SK-N-SH (cell line): ENCODE measurements around the gene SPTBN1.

Experiments used
- CHD2 ChIP-seq: fragments of 150-350 bp; IDR thresholded peaks from 2 replicates; pipeline ENCODE4 v1.6.1; 2018; ENCODE audit warnings: low read length; ENCODE audit not compliant: partially characterized antibody
- GABPA ChIP-seq: IDR thresholded peaks from 2 replicates; pipeline ENCODE4 v1.4.0; 2012; ENCODE audit warnings: low read depth, mild to moderate bottlenecking
- GATA2 ChIP-seq: sonication (generic); formaldehyde crosslinking; IDR thresholded peaks from 2 replicates; pipeline ENCODE4 v1.5.0; 2020; ENCODE audit warnings: mild to moderate bottlenecking, missing genetic modification reagents
- RAD21 ChIP-seq: IDR thresholded peaks from 2 replicates; pipeline ENCODE4 v1.6.1; 2012; ENCODE audit warnings: mild to moderate bottlenecking, low read length
- RFX5 ChIP-seq: IDR thresholded peaks from 2 replicates; pipeline ENCODE4 v1.6.1; 2012; ENCODE audit warnings: mild to moderate bottlenecking, improper control_type of control experiment, low read length
- TAF1 ChIP-seq: IDR thresholded peaks from 2 replicates; pipeline ENCODE4 v1.6.1; 2012; ENCODE audit warnings: low read depth, mild to moderate bottlenecking, low read length, moderate library complexity, borderline replicate concordance
- TEAD4 ChIP-seq: IDR thresholded peaks from 2 replicates; pipeline ENCODE4 v1.4.0; 2012; ENCODE audit warnings: mild to moderate bottlenecking, borderline replicate concordance; ENCODE audit not compliant: insufficient read depth
- TF ChIP-seq, protein P1 (sequence below): fragments of 200-600 bp; sonication (generic); IDR thresholded peaks from 2 replicates; pipeline ENCODE4 v1.6.1; 2017; ENCODE audit warnings: antibody characterized with exemption, mild to moderate bottlenecking, moderate library complexity
- TF ChIP-seq, protein P2 (sequence below): IDR thresholded peaks from 2 replicates; pipeline ENCODE4 v1.6.1; 2012; ENCODE audit warnings: mild to moderate bottlenecking, low read depth, low read length, moderate library complexity
- TF ChIP-seq, protein P3 (sequence below): fragments of 150-350 bp; IDR thresholded peaks from 2 replicates; pipeline ENCODE4 v1.6.1; 2017; ENCODE audit warnings: antibody characterized with exemption, low read length, low read depth, borderline replicate concordance

GRCh38 chr2:54581326-54582039, 125.4 kb downstream of the SPTBN1 start:
- TF ChIP-seq, protein P1, sequence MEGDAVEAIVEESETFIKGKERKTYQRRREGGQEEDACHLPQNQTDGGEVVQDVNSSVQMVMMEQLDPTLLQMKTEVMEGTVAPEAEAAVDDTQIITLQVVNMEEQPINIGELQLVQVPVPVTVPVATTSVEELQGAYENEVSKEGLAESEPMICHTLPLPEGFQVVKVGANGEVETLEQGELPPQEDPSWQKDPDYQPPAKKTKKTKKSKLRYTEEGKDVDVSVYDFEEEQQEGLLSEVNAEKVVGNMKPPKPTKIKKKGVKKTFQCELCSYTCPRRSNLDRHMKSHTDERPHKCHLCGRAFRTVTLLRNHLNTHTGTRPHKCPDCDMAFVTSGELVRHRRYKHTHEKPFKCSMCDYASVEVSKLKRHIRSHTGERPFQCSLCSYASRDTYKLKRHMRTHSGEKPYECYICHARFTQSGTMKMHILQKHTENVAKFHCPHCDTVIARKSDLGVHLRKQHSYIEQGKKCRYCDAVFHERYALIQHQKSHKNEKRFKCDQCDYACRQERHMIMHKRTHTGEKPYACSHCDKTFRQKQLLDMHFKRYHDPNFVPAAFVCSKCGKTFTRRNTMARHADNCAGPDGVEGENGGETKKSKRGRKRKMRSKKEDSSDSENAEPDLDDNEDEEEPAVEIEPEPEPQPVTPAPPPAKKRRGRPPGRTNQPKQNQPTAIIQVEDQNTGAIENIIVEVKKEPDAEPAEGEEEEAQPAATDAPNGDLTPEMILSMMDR, result no peak
- TF ChIP-seq TAF1, result no peak
- no peak for TF ChIP-seq RAD21
- TF ChIP-seq CHD2, result no peak
- no peak for TF ChIP-seq RFX5
- TF ChIP-seq, protein P2, sequence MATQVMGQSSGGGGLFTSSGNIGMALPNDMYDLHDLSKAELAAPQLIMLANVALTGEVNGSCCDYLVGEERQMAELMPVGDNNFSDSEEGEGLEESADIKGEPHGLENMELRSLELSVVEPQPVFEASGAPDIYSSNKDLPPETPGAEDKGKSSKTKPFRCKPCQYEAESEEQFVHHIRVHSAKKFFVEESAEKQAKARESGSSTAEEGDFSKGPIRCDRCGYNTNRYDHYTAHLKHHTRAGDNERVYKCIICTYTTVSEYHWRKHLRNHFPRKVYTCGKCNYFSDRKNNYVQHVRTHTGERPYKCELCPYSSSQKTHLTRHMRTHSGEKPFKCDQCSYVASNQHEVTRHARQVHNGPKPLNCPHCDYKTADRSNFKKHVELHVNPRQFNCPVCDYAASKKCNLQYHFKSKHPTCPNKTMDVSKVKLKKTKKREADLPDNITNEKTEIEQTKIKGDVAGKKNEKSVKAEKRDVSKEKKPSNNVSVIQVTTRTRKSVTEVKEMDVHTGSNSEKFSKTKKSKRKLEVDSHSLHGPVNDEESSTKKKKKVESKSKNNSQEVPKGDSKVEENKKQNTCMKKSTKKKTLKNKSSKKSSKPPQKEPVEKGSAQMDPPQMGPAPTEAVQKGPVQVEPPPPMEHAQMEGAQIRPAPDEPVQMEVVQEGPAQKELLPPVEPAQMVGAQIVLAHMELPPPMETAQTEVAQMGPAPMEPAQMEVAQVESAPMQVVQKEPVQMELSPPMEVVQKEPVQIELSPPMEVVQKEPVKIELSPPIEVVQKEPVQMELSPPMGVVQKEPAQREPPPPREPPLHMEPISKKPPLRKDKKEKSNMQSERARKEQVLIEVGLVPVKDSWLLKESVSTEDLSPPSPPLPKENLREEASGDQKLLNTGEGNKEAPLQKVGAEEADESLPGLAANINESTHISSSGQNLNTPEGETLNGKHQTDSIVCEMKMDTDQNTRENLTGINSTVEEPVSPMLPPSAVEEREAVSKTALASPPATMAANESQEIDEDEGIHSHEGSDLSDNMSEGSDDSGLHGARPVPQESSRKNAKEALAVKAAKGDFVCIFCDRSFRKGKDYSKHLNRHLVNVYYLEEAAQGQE, result no peak
- TF ChIP-seq TEAD4, result no peak
- TF ChIP-seq, protein P3, sequence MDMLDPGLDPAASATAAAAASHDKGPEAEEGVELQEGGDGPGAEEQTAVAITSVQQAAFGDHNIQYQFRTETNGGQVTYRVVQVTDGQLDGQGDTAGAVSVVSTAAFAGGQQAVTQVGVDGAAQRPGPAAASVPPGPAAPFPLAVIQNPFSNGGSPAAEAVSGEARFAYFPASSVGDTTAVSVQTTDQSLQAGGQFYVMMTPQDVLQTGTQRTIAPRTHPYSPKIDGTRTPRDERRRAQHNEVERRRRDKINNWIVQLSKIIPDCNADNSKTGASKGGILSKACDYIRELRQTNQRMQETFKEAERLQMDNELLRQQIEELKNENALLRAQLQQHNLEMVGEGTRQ, result no peak
- no peak for TF ChIP-seq GABPA
- no peak for TF ChIP-seq GATA2 (CRISPR knock-in tag)
